Measurements from ENCODE around the gene CASTOR1.

CASTOR1 gene

GRCh38 chr22:30304495-30305244 lies 15.4 kb upstream of the CASTOR1 start:
- no peaks in the 10 kb centered on the region for H3K79me2 ChIP-seq (ENCODE audit: insufficient read depth, low read length)
- no peaks in the 10 kb centered on the region for H3K27me3 ChIP-seq (ENCODE audit: insufficient read depth, low read length)
- H3K9ac ChIP-seq (ENCODE audit: low read length), result peak overlapping the region; percentile 79
- 0 out of 2 replicates have a peak, but pooled peaks cover 3% of the 10 kb centered on the region for H3F3A ChIP-seq (ENCODE audit: insufficient read depth, low read length)
- no peaks in the 10 kb centered on the region for H4K20me1 ChIP-seq (ENCODE audit: insufficient read depth, low read length)
- peaks cover 81% of the 10 kb centered on the region for H3K4me1 ChIP-seq (ENCODE audit: insufficient read depth, low read length, severe bottlenecking)
- peaks cover 15% of the 10 kb centered on the region; the same call in 1 of the 2 replicates for H3K36me3 ChIP-seq (ENCODE audit: insufficient read depth, low read length)
- peak overlapping the region; percentile 99 for H3K27ac ChIP-seq (ENCODE audit: low read depth, low read length, poor library complexity, severe bottlenecking)
- peak overlapping the region; percentile 78 for H3K4me2 ChIP-seq (ENCODE audit: low read length)
- no peaks in the 10 kb centered on the region for H3K9me2 ChIP-seq (ENCODE audit: low read depth, low read length)
- TF ChIP-seq EZH2 (IDR thresholded peaks at IDR 0.05; ENCODE audit: borderline replicate concordance, low read length) (no peak), CTCF (IDR thresholded peaks at IDR 0.05; ENCODE audit: low read length) (no peak)
- peak overlapping the region; percentile 50 for H3K4me3 ChIP-seq (ENCODE audit: low read depth, low read length, poor library complexity, severe bottlenecking)
- no peak overlapping the region for H2AFZ ChIP-seq (ENCODE audit: low read length)
- no peaks in the 10 kb centered on the region for H3K9me3 ChIP-seq (ENCODE audit: low read length)

DNA sequence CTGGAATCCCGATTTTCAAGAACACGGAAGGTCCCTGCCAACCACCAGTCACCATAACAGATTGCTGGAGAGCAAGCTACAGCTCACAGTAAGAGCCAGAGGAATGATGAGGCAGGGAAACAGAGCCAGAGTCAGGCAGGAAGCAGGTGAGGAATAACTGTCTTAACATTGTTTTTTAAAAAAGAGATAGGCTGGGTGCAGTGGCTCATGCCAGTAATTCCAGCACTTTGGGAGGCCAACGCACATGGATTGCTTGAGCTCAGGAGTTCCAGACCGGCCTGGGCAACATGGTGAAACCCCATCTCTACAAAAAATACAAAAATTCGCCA lies 13.5 kb upstream of the CASTOR1 start:
- H3F3A ChIP-seq (ENCODE audit: insufficient read depth, low read length), result 0 out of 2 replicates have a peak, but pooled peaks cover 3% of the 10 kb centered on the region
- H3K4me2 ChIP-seq (ENCODE audit: low read length), result peak overlapping the region; percentile 28; the same call in 1 of the 2 replicates
- H3K9me2 ChIP-seq (ENCODE audit: low read depth, low read length), result no peaks in the 10 kb centered on the region
- no peaks in the 10 kb centered on the region for H4K20me1 ChIP-seq (ENCODE audit: insufficient read depth, low read length)
- TF ChIP-seq EZH2 (IDR thresholded peaks at IDR 0.05; ENCODE audit: borderline replicate concordance, low read length), result no peak
- TF ChIP-seq CTCF (IDR thresholded peaks at IDR 0.05; ENCODE audit: low read length), result no peak
- peaks cover 62% of the 10 kb centered on the region for H3K4me1 ChIP-seq (ENCODE audit: insufficient read depth, low read length, severe bottlenecking)
- no peaks in the 10 kb centered on the region for H3K27me3 ChIP-seq (ENCODE audit: insufficient read depth, low read length)
- H3K36me3 ChIP-seq (ENCODE audit: insufficient read depth, low read length), result peaks cover 15% of the 10 kb centered on the region; the same call in 1 of the 2 replicates
- H2AFZ ChIP-seq (ENCODE audit: low read length), result no peak overlapping the region
- no peak overlapping the region; the same call in 1 of the 2 replicates for H3K9ac ChIP-seq (ENCODE audit: low read length)
- H3K4me3 ChIP-seq (ENCODE audit: low read depth, low read length, poor library complexity, severe bottlenecking), result no peak overlapping the region
- H3K9me3 ChIP-seq (ENCODE audit: low read length), result no peaks in the 10 kb centered on the region
- no peaks in the 10 kb centered on the region for H3K79me2 ChIP-seq (ENCODE audit: insufficient read depth, low read length)
- H3K27ac ChIP-seq (ENCODE audit: low read depth, low read length, poor library complexity, severe bottlenecking), result peak overlapping the region; percentile 99

DNA sequence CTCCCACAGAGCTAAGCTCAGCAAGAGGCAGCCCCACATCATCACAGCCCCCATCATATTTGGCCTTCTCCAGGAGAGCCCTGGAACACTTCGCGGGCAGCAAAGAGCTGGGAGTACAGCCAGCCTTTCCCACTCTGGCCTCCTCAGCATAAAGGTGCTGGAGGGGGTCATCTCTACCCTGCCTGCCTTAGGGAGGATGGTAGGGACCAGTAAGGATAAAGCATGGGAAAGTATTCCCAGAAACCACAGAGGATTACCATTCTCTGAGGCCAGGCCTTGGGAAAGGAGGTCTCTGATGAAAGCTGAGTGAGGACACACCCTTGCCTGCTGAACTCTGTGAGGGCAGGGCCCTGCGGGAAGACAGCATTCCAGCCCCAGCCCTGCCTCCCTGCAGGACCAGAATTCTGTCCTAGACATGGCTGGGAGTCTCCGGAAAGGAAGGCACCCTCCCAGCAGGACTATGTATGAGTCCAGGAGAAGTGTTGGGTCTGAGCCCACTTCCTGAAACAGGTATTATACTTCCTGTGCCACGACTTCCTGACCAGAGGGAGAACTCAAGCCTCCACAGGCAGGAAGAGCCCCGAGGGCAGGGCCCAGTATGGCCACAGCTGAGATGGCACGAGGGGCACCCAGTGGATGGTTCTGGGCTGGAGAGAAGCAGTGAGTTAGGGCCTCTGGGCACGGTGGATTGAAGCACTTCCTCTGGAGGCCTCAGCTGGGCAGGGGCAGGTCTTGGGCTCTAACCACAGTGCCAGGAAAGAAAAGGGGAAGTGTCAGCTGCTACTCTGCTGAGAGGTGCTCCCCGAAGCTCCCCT lies 12.9 kb upstream of the CASTOR1 start:
- no peak overlapping the region for H2AFZ ChIP-seq (ENCODE audit: low read length)
- H3K27ac ChIP-seq (ENCODE audit: low read depth, low read length, poor library complexity, severe bottlenecking), result peak overlapping the region; percentile 99
- no peaks in the 10 kb centered on the region for H3K9me3 ChIP-seq (ENCODE audit: low read length)
- TF ChIP-seq EZH2 (IDR thresholded peaks at IDR 0.05; ENCODE audit: borderline replicate concordance, low read length) (no peak), CTCF (IDR thresholded peaks at IDR 0.05; ENCODE audit: low read length) (no peak)
- no peak overlapping the region for H3K4me3 ChIP-seq (ENCODE audit: low read depth, low read length, poor library complexity, severe bottlenecking)
- H3K9me2 ChIP-seq (ENCODE audit: low read depth, low read length), result no peaks in the 10 kb centered on the region
- H3K9ac ChIP-seq (ENCODE audit: low read length), result peak overlapping the region; percentile 5; the same call in 1 of the 2 replicates
- no peaks in the 10 kb centered on the region for H4K20me1 ChIP-seq (ENCODE audit: insufficient read depth, low read length)
- H3K4me2 ChIP-seq (ENCODE audit: low read length), result peak overlapping the region; percentile 28; the same call in 1 of the 2 replicates
- H3K79me2 ChIP-seq (ENCODE audit: insufficient read depth, low read length), result no peaks in the 10 kb centered on the region
- no peaks in the 10 kb centered on the region for H3K27me3 ChIP-seq (ENCODE audit: insufficient read depth, low read length)
- H3K36me3 ChIP-seq (ENCODE audit: insufficient read depth, low read length), result peaks cover 17% of the 10 kb centered on the region; the same call in 1 of the 2 replicates
- H3F3A ChIP-seq (ENCODE audit: insufficient read depth, low read length), result 0 out of 2 replicates have a peak, but pooled peaks cover 3% of the 10 kb centered on the region
- H3K4me1 ChIP-seq (ENCODE audit: insufficient read depth, low read length, severe bottlenecking), result peaks cover 58% of the 10 kb centered on the region
